NB4 (cell line): ENCODE data around the gene MAPRE3.
"Not testable (repeated sequence)": the region's sequence is repeated elsewhere in the genome, so short reads cannot be mapped to it uniquely, and the experiment has no call there.

ENCODE experiments used
- DNase-seq: peaks from one replicate; pipeline ENCODE4 v3.0.0; 2010; ENCODE audit warnings: low read depth
- H3K4me3 ChIP-seq: one replicate; pipeline ENCODE4 v1.5.1; 2011; ENCODE audit warnings: mild to moderate bottlenecking, low read depth, low read length, moderate library complexity
- CTCF ChIP-seq: IDR thresholded peaks from one replicate; pipeline ENCODE4 v1.5.1; 2012; ENCODE audit warnings: low read depth, low read length
- MAX ChIP-seq: IDR thresholded peaks from 2 replicates; pipeline ENCODE4 v1.6.1; 2011; ENCODE audit warnings: low read depth, low read length
- MYC ChIP-seq: IDR thresholded peaks from 2 replicates; pipeline ENCODE4 v1.6.1; 2011; ENCODE audit warnings: low read depth, low read length
- POLR2A ChIP-seq: IDR thresholded peaks from 2 replicates; pipeline ENCODE4 v1.6.1; 2011; ENCODE audit warnings: mild to moderate bottlenecking; ENCODE audit not compliant: insufficient read length; ENCODE audit errors: extremely low read depth

MAPRE3 gene

GRCh38 chr2:27071277-27071989 lies 101.0 kb downstream of the MAPRE3 start, which contains the start of gene OST4:
Gene OST4 (minus strand): TSS chr2:27071654.
- peak within 1 kb of the TSS; percentile 88 for H3K4me3 ChIP-seq
- peak; percentile 94 for DNase-seq
- no peak for TF ChIP-seq CTCF
- peak; percentile 75 for TF ChIP-seq POLR2A
- TF ChIP-seq MYC = peak; percentile 58
- peak; percentile 42 for TF ChIP-seq MAX

- H3K4me3 ChIP-seq = peak overlapping the region; percentile 63
- no peak for TF ChIP-seq CTCF
- no peak for TF ChIP-seq MYC
- TF ChIP-seq MAX = no peak
- TF ChIP-seq POLR2A = no peak
- peak; percentile 54 for DNase-seq
Observed at GRCh38 chr2:27071990-27072830, 101.8 kb downstream of the MAPRE3 start.

- TF ChIP-seq MAX (no peak), POLR2A (no peak), CTCF (no peak), MYC (no peak)
- DNase-seq = no peak
- no peak overlapping the region for H3K4me3 ChIP-seq
Observed at GRCh38 chr2:27072920-27073319, 102.5 kb downstream of the MAPRE3 start.

GRCh38 chr2:27073782-27074181 lies 103.3 kb downstream of the MAPRE3 start:
- no peak for DNase-seq
- TF ChIP-seq MYC = no peak
- TF ChIP-seq MAX = no peak
- no peak for TF ChIP-seq POLR2A
- no peak overlapping the region for H3K4me3 ChIP-seq

- H3K4me3 ChIP-seq = no peak overlapping the region
- no peak for TF ChIP-seq POLR2A
- no peak for TF ChIP-seq MAX
- no peak for TF ChIP-seq CTCF
- no peak for TF ChIP-seq MYC
- DNase-seq = peak; percentile 84
Observed at GRCh38 chr2:27074738-27075565, 104.5 kb downstream of the MAPRE3 start.

GRCh38 chr2:27075566-27075871 lies 105.1 kb downstream of the MAPRE3 start:
- H3K4me3 ChIP-seq, DNase-seq: not testable (repeated sequence)
